ENCODE data around the gene ABCA12. TPM values are rescaled to one million over a fixed set of nuclear protein-coding genes. Genes with fewer than 3 reads are reported as not detected.

Gene ABCA12
- total RNA-seq, 1 donor from 2014 or later = 17.2 TPM

- Histone ChIP-seq H3K4me1 (no peaks in the 10 kb centered on the region), H3K27ac (no peak overlapping the region), H3K27me3 (no peaks in the 10 kb centered on the region), H3K4me3 (no peak overlapping the region), H3K36me3 (no peaks in the 10 kb centered on the region), H3K9me3 (no peaks in the 10 kb centered on the region)
- intact Hi-C loops (cut with DNase I) = no loop called here
- no peak for DNase-seq (ENCODE audit: extremely low spot score in 2 of 2)
- TF ChIP-seq POLR2AphosphoS5 (IDR thresholded peaks at IDR 0.05; ENCODE audit: insufficient read depth in 1 of 2, low read depth in 1 of 2) (no peak), POLR2A (IDR thresholded peaks at IDR 0.05) (no peak), CTCF (IDR thresholded peaks at IDR 0.05) (no peak)
Observed at GRCh38 chr2:215066124-215066523, 72.3 kb downstream of the ABCA12 start.

GRCh38 chr2:215063526-215063925 is 74.9 kb downstream of the ABCA12 start:
- no peak overlapping the region for H3K4me3 ChIP-seq
- intact Hi-C loops (cut with DNase I) = no loop called here
- no peak for DNase-seq (ENCODE audit: extremely low spot score in 2 of 2)

GRCh38 chr2:215060861-215061536 is 77.4 kb downstream of the ABCA12 start:
- Histone ChIP-seq H3K27me3 (no peaks in the 10 kb centered on the region), H3K9me3 (no peaks in the 10 kb centered on the region), H3K4me3 (no peak overlapping the region), H3K27ac (no peak overlapping the region), H3K36me3 (no peaks in the 10 kb centered on the region), H3K4me1 (no peaks in the 10 kb centered on the region)
- DNase-seq (ENCODE audit: extremely low spot score in 2 of 2) = no peak
- no peak for TF ChIP-seq CTCF (IDR thresholded peaks at IDR 0.05)
- no peak for TF ChIP-seq POLR2AphosphoS5 (IDR thresholded peaks at IDR 0.05; ENCODE audit: insufficient read depth in 1 of 2, low read depth in 1 of 2)
- TF ChIP-seq POLR2A (IDR thresholded peaks at IDR 0.05) = no peak
- intact Hi-C loops (cut with DNase I) = no loop called here

More at GRCh38 chr2:215063526-215063925, 74.9 kb downstream of the ABCA12 start:
- Histone ChIP-seq H3K36me3 (no peaks in the 10 kb centered on the region), H3K9me3 (no peaks in the 10 kb centered on the region), H3K27ac (no peak overlapping the region), H3K27me3 (no peaks in the 10 kb centered on the region), H3K4me1 (no peaks in the 10 kb centered on the region)
- no peak for TF ChIP-seq POLR2A (IDR thresholded peaks at IDR 0.05)
- no peak for TF ChIP-seq CTCF (IDR thresholded peaks at IDR 0.05)
- TF ChIP-seq POLR2AphosphoS5 (IDR thresholded peaks at IDR 0.05; ENCODE audit: insufficient read depth in 1 of 2, low read depth in 1 of 2) = no peak

- TF ChIP-seq POLR2A (IDR thresholded peaks at IDR 0.05) = no peak
- TF ChIP-seq CTCF (IDR thresholded peaks at IDR 0.05) = no peak
- no peak for TF ChIP-seq POLR2AphosphoS5 (IDR thresholded peaks at IDR 0.05; ENCODE audit: insufficient read depth in 1 of 2, low read depth in 1 of 2)
- Histone ChIP-seq H3K9me3 (no peaks in the 10 kb centered on the region), H3K4me3 (no peak overlapping the region), H3K27ac (no peak overlapping the region), H3K36me3 (no peaks in the 10 kb centered on the region), H3K27me3 (no peaks in the 10 kb centered on the region), H3K4me1 (no peaks in the 10 kb centered on the region)
- no peak for DNase-seq (ENCODE audit: extremely low spot score in 2 of 2)
- intact Hi-C loops (cut with DNase I) = no loop called here
Observed at GRCh38 chr2:215059724-215060123, 78.7 kb downstream of the ABCA12 start.

GRCh38 chr2:215055891-215056290 is 82.5 kb downstream of the ABCA12 start:
- H3K4me1 ChIP-seq = no peaks in the 10 kb centered on the region
- intact Hi-C loops (cut with DNase I) = no loop called here
- H3K27ac ChIP-seq = no peak overlapping the region
- TF ChIP-seq POLR2A (IDR thresholded peaks at IDR 0.05) = no peak
- H3K4me3 ChIP-seq = no peak overlapping the region
- no peaks in the 10 kb centered on the region for H3K36me3 ChIP-seq
- H3K27me3 ChIP-seq = no peaks in the 10 kb centered on the region
- H3K9me3 ChIP-seq = no peaks in the 10 kb centered on the region
- DNase-seq (ENCODE audit: extremely low spot score in 2 of 2) = no peak

Measured in vagina (tissue), 2 donors.